HepG2 (cell line): ENCODE results near the gene SERPINA3. TPM values are rescaled to one million over a fixed set of nuclear protein-coding genes. Genes with fewer than 3 reads are reported as not detected.

ENCODE experiments used
- ATAC-seq: fragments of 200-7000 bp; cut with Tn5 transposase; 3 replicates; pipeline ENCODE4 v1.9.1; 2020; ENCODE audit warnings: mild to moderate bottlenecking, moderate library complexity
- BruUV-seq: library from RNA; stranded (reverse); fragments of 400-500 nt; replicated peaks from 2 replicates; lab custom pipeline; 2021; lab: Mats Ljungman, UMichigan
- CTCF ChIA-PET: fragments of 300-600 bp; formaldehyde crosslinking; extraction: SDS; loops from one replicate; lab custom pipeline; 2021; ENCODE audit warnings: low total read pairs, inconsistent platforms, low intra/inter-chr PET ratio; lab: Yijun Ruan, JAX
- POLR2A ChIA-PET: fragments of 350-600 bp; sonication (Branson Sonifier 250); formaldehyde crosslinking; loops from one replicate; lab custom pipeline; 2020; ENCODE audit warnings: antibody characterized with exemption, inconsistent platforms; lab: Yijun Ruan, JAX
- DNase-seq: peaks from one replicate; pipeline ENCODE4 v3.0.0-alpha.2; 2015; ENCODE audit warnings: low spot score
- FAIRE-seq: peaks from 3 replicates; lab custom pipeline; 2011; peaks lifted over from hg19 to GRCh38; lab: Jason Lieb, UNC
- H2AFZ ChIP-seq: one replicate; pipeline ENCODE4 v1.6.1; 2011; ENCODE audit warnings: low read length, inconsistent platforms
- H3K27ac ChIP-seq: fragments of 300-600 bp; 3 replicates; pipeline ENCODE4 v1.8.0; 2011; ENCODE audit warnings: mixed run types, mild to moderate bottlenecking, mixed read lengths, low read length, inconsistent platforms; ENCODE audit not compliant: insufficient read depth; ENCODE audit errors: extremely low read length
- H3K27me3 ChIP-seq, 2 experiments: fragments of 200-600 bp in 1 of 2; 2 replicates in 1 of 2; 3 replicates in 1 of 2; pipeline versions ENCODE4 v1.6.0 to v1.8.0; 2011; ENCODE audit warnings: low read length in 2 of 2, mild to moderate bottlenecking in 2 of 2, moderate library complexity in 2 of 2, inconsistent platforms in 1 of 2; ENCODE audit not compliant: insufficient read depth in 2 of 2, control insufficient read depth in 1 of 2
- H3K36me3 ChIP-seq, 2 experiments: fragments of 200-600 bp in 1 of 2; replicated peaks in 1 of 2; 2 replicates in 1 of 2; 3 replicates in 1 of 2; pipeline versions ENCODE4 v1.5.1 to v1.8.0; 2011; ENCODE audit warnings: low read length in 2 of 2, inconsistent platforms in 1 of 2; ENCODE audit not compliant: insufficient read depth in 2 of 2, control insufficient read depth in 1 of 2
- H3K4me1 ChIP-seq: 2 replicates; pipeline ENCODE4 v1.5.1; 2012; ENCODE audit warnings: low read length, inconsistent platforms; ENCODE audit not compliant: insufficient read depth
- H3K4me2 ChIP-seq: 2 replicates; pipeline ENCODE4 v1.6.0; 2011; ENCODE audit warnings: low read depth, low read length, inconsistent platforms
- H3K4me3 ChIP-seq, 3 experiments: fragments of 200-600 bp in 1 of 3; sonication (generic), shearing (Covaris generic) in 1 of 3; replicated peaks in 1 of 3; 2 replicates each; pipeline ENCODE4 v1.5.1; 2011 to 2016; ENCODE audit warnings: low read length in 3 of 3, inconsistent platforms in 2 of 3, low read depth in 2 of 3, mild to moderate bottlenecking in 2 of 3, control low read depth in 1 of 3, mixed read lengths in 1 of 3; ENCODE audit not compliant: insufficient read depth in 1 of 3
- H3K79me2 ChIP-seq: one replicate; pipeline ENCODE4 v1.6.1; 2011; ENCODE audit warnings: low read length, inconsistent platforms; ENCODE audit not compliant: insufficient read depth
- H3K9ac ChIP-seq: 2 replicates; pipeline ENCODE4 v1.6.0; 2011; ENCODE audit warnings: mild to moderate bottlenecking, low read depth, low read length, inconsistent platforms; ENCODE audit not compliant: insufficient read depth
- H3K9me3 ChIP-seq: 2 replicates; pipeline ENCODE4 v1.5.1; 2012; ENCODE audit warnings: mild to moderate bottlenecking, low read length
- H4K20me1 ChIP-seq: 2 replicates; pipeline ENCODE4 v1.6.0; 2011; ENCODE audit warnings: inconsistent platforms, mild to moderate bottlenecking, low read length, moderate library complexity; ENCODE audit not compliant: insufficient read depth
- AGO2 ChIP-seq: fragments of 200-400 bp; formaldehyde crosslinking; optimal IDR thresholded peaks from 2 replicates; pipeline ENCODE3; 2017; ENCODE audit warnings: mild to moderate bottlenecking, low read depth, low read length, moderate library complexity
- CAMTA2 ChIP-seq: sonication (generic); formaldehyde crosslinking; IDR thresholded peaks from 2 replicates; pipeline ENCODE4 v1.4.0; 2020; ENCODE audit warnings: mild to moderate bottlenecking, missing genetic modification reagents, borderline replicate concordance
- EP300 ChIP-seq, 3 experiments: sonication (generic) in 1 of 3; formaldehyde crosslinking in 1 of 3; IDR thresholded peaks; 2 replicates each; pipeline versions ENCODE4 v1.5.1 to v1.6.1; 2011 to 2020; ENCODE audit warnings: low read depth in 2 of 3, low read length in 2 of 3, borderline replicate concordance in 1 of 3, improper control_type of control experiment in 1 of 3, mild to moderate bottlenecking in 1 of 3, missing genetic modification reagents in 1 of 3, moderate library complexity in 1 of 3
- FOXA1 ChIP-seq, 2 experiments: fragments of 450-650 bp in 1 of 2; sonication (generic) in 1 of 2; formaldehyde crosslinking in 1 of 2; IDR thresholded peaks; 2 replicates each; pipeline versions ENCODE4 v1.4.0 to v1.6.1; 2016 to 2020; ENCODE audit warnings: missing genetic modification reagents in 1 of 2
- MXI1 ChIP-seq: IDR thresholded peaks from 3 replicates; pipeline ENCODE4 v1.6.1; 2012; ENCODE audit warnings: low read depth, low read length, inconsistent platforms, borderline replicate concordance
- NFE2L2 ChIP-seq: fragments of 150-350 bp; IDR thresholded peaks from 2 replicates; pipeline ENCODE4 v1.6.1; 2014; ENCODE audit warnings: low read length
- NR2F6 ChIP-seq, 2 experiments: IDR thresholded peaks; 2 replicates each; pipeline ENCODE4 v1.6.1; 2016; ENCODE audit warnings: antibody characterized with exemption in 1 of 2, mild to moderate bottlenecking in 1 of 2
- PHF21A ChIP-seq: sonication (generic); formaldehyde crosslinking; IDR thresholded peaks from 2 replicates; pipeline ENCODE4 v1.5.0; 2020; ENCODE audit warnings: mild to moderate bottlenecking, missing genetic modification reagents
- REPIN1 ChIP-seq: sonication (generic); formaldehyde crosslinking; IDR thresholded peaks from 2 replicates; pipeline ENCODE4 v1.8.0; 2022; ENCODE audit warnings: missing genetic modification reagents, low read depth, mild to moderate bottlenecking, borderline replicate concordance
- SP5 ChIP-seq: IDR thresholded peaks from 2 replicates; pipeline ENCODE4 v1.6.1; 2016; ENCODE audit warnings: low read depth, borderline replicate concordance
- TAF1 ChIP-seq: sonication (generic); formaldehyde crosslinking; IDR thresholded peaks from 2 replicates; pipeline ENCODE4 v1.4.0; 2020; ENCODE audit warnings: missing genetic modification reagents
- TCF7 ChIP-seq: sonication (generic); IDR thresholded peaks from 2 replicates; pipeline ENCODE4 v1.6.1; 2016; ENCODE audit warnings: antibody characterized with exemption, low read depth
- ZBTB7B ChIP-seq: sonication (generic); formaldehyde crosslinking; IDR thresholded peaks from 2 replicates; pipeline ENCODE4 v1.4.0; 2020; ENCODE audit warnings: missing genetic modification reagents
- ZNF17 ChIP-seq: sonication (generic); formaldehyde crosslinking; IDR thresholded peaks from 2 replicates; pipeline ENCODE4 v1.5.0; 2020; ENCODE audit warnings: mild to moderate bottlenecking, missing genetic modification reagents
- ZNF496 ChIP-seq: sonication (generic); formaldehyde crosslinking; IDR thresholded peaks from 2 replicates; pipeline ENCODE4 v1.8.1; 2023; ENCODE audit warnings: mild to moderate bottlenecking, moderate library complexity, missing genetic modification reagents; ENCODE audit not compliant: insufficient replicate concordance
- ZNF652 ChIP-seq: IDR thresholded peaks from 2 replicates; pipeline ENCODE4 v1.6.1; 2016; ENCODE audit warnings: low read depth, borderline replicate concordance
- ZNF773 ChIP-seq: sonication (generic); formaldehyde crosslinking; IDR thresholded peaks from 2 replicates; pipeline ENCODE4 v1.4.0; 2020; ENCODE audit warnings: missing genetic modification reagents, borderline replicate concordance
- ZNF879 ChIP-seq: sonication (generic); formaldehyde crosslinking; IDR thresholded peaks from 2 replicates; pipeline ENCODE4 v1.8.1; 2023; ENCODE audit warnings: missing genetic modification reagents
- ZSCAN12 ChIP-seq: sonication (generic); formaldehyde crosslinking; IDR thresholded peaks from 2 replicates; pipeline ENCODE4 v1.9.0; 2021; ENCODE audit warnings: mild to moderate bottlenecking, missing genetic modification reagents
- in situ Hi-C: cut with HindIII; loops from 2 replicates; pipeline ENCODE4 v1.10.0; 2017; ENCODE audit warnings: low pct_unique_long_range_greater_than_20kb; ENCODE audit not compliant: extremely low pct_ligation_motif_present
- intact Hi-C: fragments of 100-400 bp; cut with micrococcal nuclease; formaldehyde crosslinking; loops from one replicate; pipeline ENCODE4 v1.10.0; 2022; ENCODE audit not compliant: unreplicated experiment
- polyA plus RNA-seq, 8 experiments: library from polyadenylated mRNA; depleted of rRNA in 3 of 8; stranded (reverse) in 7 of 8; unstranded in 1 of 8; fragments of >200 nt; fragmentation: Illumina TruSeq in 4 of 8; extraction: Trizol in 4 of 8; gene quantifications; 2 replicates each; pipeline versions ENCODE4 v1.2.1 to v1.2.3, GENCODE V29; 2011 to 2016; ENCODE audit warnings: low read depth in 4 of 8, missing spikeins in 1 of 8, mixed read lengths in 1 of 8; ENCODE audit not compliant: insufficient read depth in 1 of 8
- total RNA-seq, 5 experiments: library from RNA; depleted of rRNA; stranded (reverse); fragments of >200 nt; fragmentation: Illumina TruSeq; extraction: Trizol; gene quantifications; 2 replicates each; pipeline ENCODE4 v1.2.3, GENCODE V29; 2016; ENCODE audit warnings: low read depth in 1 of 5
- TF ChIP-seq, protein P1 (sequence below): sonication (generic); formaldehyde crosslinking; IDR thresholded peaks from 2 replicates; pipeline ENCODE4 v1.8.0; 2022; ENCODE audit warnings: low read depth, missing genetic modification reagents
- TF ChIP-seq, protein P2 (sequence below): sonication (generic); formaldehyde crosslinking; IDR thresholded peaks from 2 replicates; pipeline ENCODE4 v1.5.1; 2020; ENCODE audit warnings: missing genetic modification reagents, mild to moderate bottlenecking, borderline replicate concordance

Gene SERPINA3
- total and polyA plus RNA-seq, 2 of the 13 experiments (the other 11 are each of a cell fraction or from before 2014, with no cell fraction given), result 825 to 2,200 TPM

GRCh38 chr14:94564381-94564780 lies 47.8 kb upstream of the SERPINA3 start:
- FAIRE-seq (peak; percentile 63), DNase-seq (peak; percentile 60), ATAC-seq (no peak)
- in situ Hi-C loops, result no loop called here
- BruUV-seq, result no TSS peak
- H3K36me3 ChIP-seq, result no peaks in the 10 kb centered on the region
- H3K4me1 ChIP-seq, result peaks cover 74% of the 10 kb centered on the region
- intact Hi-C loops, result loop anchor here (5.0 kb wide), 1 partner anchor 33 kb away; no protein-coding TSS in a partner anchor
- peaks cover 3% of the 10 kb centered on the region for H3K79me2 ChIP-seq
- H3K4me3 ChIP-seq, result no peak overlapping the region
- H3K9ac ChIP-seq, result no peak overlapping the region
- no peak overlapping the region for H2AFZ ChIP-seq
- no peaks in the 10 kb centered on the region for H3K9me3 ChIP-seq
- H4K20me1 ChIP-seq, result no peaks in the 10 kb centered on the region
- CTCF ChIA-PET, result no interaction called here
- H3K27me3 ChIP-seq, result no peaks in the 10 kb centered on the region
- H3K27ac ChIP-seq, result no peak overlapping the region
- H3K4me2 ChIP-seq, result peak overlapping the region; percentile 11; the same call in 1 of the 2 replicates
- POLR2A ChIA-PET, result interaction anchor here (0.8 to 4.3 kb wide), 7 partner anchors 8 to 35 kb away, joined by 3 to 51 read pairs (median 5); partner anchors contain the start of gene SERPINA5
- no peak for TF ChIP-seq AGO2
- TF ChIP-seq, protein P1, sequence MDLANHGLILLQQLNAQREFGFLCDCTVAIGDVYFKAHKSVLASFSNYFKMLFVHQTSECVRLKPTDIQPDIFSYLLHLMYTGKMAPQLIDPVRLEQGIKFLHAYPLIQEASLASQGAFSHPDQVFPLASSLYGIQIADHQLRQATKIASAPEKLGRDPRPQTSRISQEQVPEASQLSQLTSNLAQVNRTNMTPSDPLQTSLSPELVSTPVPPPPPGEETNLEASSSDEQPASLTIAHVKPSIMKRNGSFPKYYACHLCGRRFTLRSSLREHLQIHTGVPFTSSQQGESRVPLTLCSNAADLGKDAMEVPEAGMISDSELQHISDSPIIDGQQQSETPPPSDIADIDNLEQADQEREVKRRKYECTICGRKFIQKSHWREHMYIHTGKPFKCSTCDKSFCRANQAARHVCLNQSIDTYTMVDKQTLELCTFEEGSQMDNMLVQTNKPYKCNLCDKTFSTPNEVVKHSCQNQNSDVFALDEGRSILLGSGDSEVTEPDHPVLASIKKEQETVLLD (CRISPR knock-in tag), result no peak
- peak; percentile 42; the same call in 1 of the 2 replicates for TF ChIP-seq NR2F6 (IDR thresholded peaks at IDR 0.05)
- no peak for TF ChIP-seq NR2F6 (CRISPR knock-in tag; IDR thresholded peaks at IDR 0.05)
- TF ChIP-seq ZNF17 (CRISPR knock-in tag), result no peak
- no peak for TF ChIP-seq ZNF773
- TF ChIP-seq TAF1 (CRISPR knock-in tag), result no peak
- TF ChIP-seq EP300 (IDR thresholded peaks at IDR 0.05; ENCODE audit: low read depth in 2 of 2, low read length in 2 of 2), result peak in 1 of 2 experiments; percentile 20; a peak in 1 of 4 replicates
- TF ChIP-seq EP300 (CRISPR knock-in tag; IDR thresholded peaks at IDR 0.05; ENCODE audit: borderline replicate concordance), result no peak
- TF ChIP-seq FOXA1 (IDR thresholded peaks at IDR 0.05), result no peak
- TF ChIP-seq FOXA1 (CRISPR knock-in tag; IDR thresholded peaks at IDR 0.05), result peak; percentile 44
- peak; percentile 77; the same call in 1 of the 2 replicates for TF ChIP-seq ZNF652 (CRISPR knock-in tag)
- TF ChIP-seq MXI1, result no peak
- no peak for TF ChIP-seq REPIN1 (CRISPR knock-in tag)
- no peak for TF ChIP-seq NFE2L2
- peak; percentile 49 for TF ChIP-seq TCF7
- TF ChIP-seq ZSCAN12 (CRISPR knock-in tag), result no peak
- TF ChIP-seq PHF21A (CRISPR knock-in tag), result peak; percentile 19; the same call in 1 of the 2 replicates
- no peak for TF ChIP-seq SP5 (CRISPR knock-in tag)
- TF ChIP-seq, protein P2, sequence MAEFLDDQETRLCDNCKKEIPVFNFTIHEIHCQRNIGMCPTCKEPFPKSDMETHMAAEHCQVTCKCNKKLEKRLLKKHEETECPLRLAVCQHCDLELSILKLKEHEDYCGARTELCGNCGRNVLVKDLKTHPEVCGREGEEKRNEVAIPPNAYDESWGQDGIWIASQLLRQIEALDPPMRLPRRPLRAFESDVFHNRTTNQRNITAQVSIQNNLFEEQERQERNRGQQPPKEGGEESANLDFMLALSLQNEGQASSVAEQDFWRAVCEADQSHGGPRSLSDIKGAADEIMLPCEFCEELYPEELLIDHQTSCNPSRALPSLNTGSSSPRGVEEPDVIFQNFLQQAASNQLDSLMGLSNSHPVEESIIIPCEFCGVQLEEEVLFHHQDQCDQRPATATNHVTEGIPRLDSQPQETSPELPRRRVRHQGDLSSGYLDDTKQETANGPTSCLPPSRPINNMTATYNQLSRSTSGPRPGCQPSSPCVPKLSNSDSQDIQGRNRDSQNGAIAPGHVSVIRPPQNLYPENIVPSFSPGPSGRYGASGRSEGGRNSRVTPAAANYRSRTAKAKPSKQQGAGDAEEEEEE, result no peak
- TF ChIP-seq ZNF879, result no peak
- no peak for TF ChIP-seq ZNF496
- TF ChIP-seq CAMTA2 (CRISPR knock-in tag), result no peak
- 0 out of 2 replicates have a peak, but pooled peaks have one; percentile 25 for TF ChIP-seq ZBTB7B (CRISPR knock-in tag)
